ENCODE results near the gene MAVS. TPM values are rescaled to one million over a fixed set of nuclear protein-coding genes. Genes with fewer than 3 reads are reported as not detected.
A peak's percentile ranks its signal among the peaks of the same experiment; 100 is the strongest.

The MAVS gene
- polyA plus RNA-seq (ENCODE audit: insufficient read length in 10 of 10): 10 to 100 TPM; 19.3 to 24.2 (median 22.7) TPM
- long read RNA-seq, donor 1, full-length matches to known transcripts: 5 of 11 reads
- long read RNA-seq, donor 1, partial matches to known transcripts: 6 of 11 reads
- long read RNA-seq, donor 1, other reads (novel, unspliced or antisense): 0 of 11 reads
- long read RNA-seq, donor 2, full-length matches to known transcripts: 1 of 9 reads
- long read RNA-seq, donor 2, partial matches to known transcripts: 8 of 9 reads
- long read RNA-seq, donor 2, other reads (novel, unspliced or antisense): 0 of 9 reads
- long read RNA-seq, donor 3: 0 reads
- long read RNA-seq, donor 4, full-length matches to known transcripts: 1 of 1 reads
- long read RNA-seq, donor 4, partial matches to known transcripts: 0 of 1 reads
- long read RNA-seq, donor 4, other reads (novel, unspliced or antisense): 0 of 1 reads
- long read RNA-seq, donor 5: 0 reads
- long read RNA-seq, donor 6: 0 reads
- long read RNA-seq, donor 7, full-length matches to known transcripts: 4 of 4 reads
- long read RNA-seq, donor 7, partial matches to known transcripts: 0 of 4 reads
- long read RNA-seq, donor 7, other reads (novel, unspliced or antisense): 0 of 4 reads
- long read RNA-seq, donor 8, full-length matches to known transcripts: 2 of 2 reads
- long read RNA-seq, donor 8, partial matches to known transcripts: 0 of 2 reads
- long read RNA-seq, donor 8, other reads (novel, unspliced or antisense): 0 of 2 reads
- long read RNA-seq, donor 9: 0 reads

DNA sequence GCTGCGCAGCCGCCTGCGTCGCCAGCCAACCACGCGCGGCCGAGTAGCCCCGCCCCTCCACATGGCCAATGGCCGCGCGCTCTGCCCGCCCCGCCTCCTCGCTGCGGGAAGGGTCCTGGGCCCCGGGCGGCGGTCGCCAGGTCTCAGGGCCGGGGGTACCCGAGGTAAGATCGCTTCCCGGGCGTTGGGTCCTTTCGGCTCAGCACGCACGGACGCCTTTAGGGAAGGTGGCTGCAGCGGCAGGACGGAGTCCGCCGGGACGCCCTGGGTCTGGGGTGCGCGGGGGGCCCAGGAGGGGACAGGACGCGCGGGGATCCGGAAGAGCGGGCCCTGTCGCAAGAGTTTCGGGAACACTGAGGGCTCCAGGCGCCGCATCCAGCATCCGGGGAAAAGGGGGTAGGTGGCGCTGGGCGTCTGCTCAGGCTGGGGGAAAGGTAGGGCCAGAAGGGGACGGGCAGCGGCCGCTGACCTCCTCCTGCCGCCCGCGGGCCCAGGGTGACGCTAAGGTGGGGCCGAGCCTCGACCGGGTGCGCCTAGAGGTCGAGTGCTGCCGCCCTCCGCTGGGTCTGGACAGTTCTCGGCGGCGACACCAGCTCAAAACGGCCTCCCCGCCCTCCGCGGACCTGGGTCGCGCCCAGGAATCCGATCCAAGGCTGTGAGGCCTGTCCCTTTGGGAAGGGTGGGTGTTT lies at the start of gene MAVS:
TSS of gene MAVS (plus strand) at position 95 of the 689 bp plus-strand sequence. CDS start 7,791 bp downstream, outside the sequence.
- peak; percentile 79 to 96 (median 90) for DNase-seq

DNA sequence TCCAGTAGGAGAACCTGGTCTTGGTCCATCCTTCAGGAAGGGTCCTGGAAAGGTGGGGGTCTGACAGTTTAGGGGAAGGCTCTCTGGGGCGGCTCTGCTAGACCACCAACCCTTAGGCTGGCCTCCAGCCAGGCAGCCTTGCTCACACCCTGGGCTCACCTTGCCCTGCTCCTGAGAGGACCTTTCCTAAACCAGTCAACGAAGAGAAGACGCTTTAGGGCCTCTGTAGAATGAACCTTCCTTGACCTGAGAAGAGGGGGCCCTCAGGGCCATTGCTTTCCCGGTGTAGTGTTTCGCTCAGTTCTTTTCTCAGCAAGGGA lies 49.4 kb upstream of the MAVS start:
- DNase-seq: no peak

DNA sequence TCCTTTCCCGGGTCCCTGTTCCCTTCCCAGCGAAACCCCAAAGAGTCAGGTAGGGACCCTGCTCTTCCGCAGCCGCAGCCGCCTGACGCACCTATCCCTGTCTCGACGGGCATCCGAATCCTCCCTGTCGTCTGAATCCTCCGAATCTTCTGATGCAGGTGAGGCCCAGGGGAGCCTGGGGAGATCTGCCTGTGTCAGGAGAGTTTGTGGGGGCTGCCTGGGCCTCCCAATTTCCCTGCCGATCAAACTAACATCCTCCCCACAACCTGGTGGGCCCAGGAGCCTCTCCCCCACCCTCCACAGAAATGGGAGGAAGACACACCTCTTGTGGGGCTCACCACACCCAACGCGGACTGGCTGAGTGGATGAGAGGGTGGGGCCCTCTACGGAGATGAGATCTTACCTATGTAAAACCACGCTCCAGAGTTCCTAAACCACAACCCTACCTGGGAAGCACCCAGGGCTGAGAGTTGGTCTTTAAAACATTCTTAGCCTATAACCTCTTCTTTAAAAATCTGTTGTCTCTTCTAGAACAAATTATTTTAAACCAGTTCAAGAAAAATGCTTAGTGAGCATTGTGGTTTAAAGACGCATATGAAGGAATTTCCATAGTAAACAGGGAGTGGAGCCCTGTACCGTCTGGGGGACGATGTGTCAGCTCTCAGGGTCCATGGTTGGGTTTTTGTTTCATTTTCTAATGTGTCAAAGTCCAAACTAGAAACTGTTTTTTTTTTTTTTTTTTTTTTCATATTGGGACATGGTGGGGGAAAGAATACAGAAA lies 48.9 kb upstream of the MAVS start:
- no peak for DNase-seq

DNA sequence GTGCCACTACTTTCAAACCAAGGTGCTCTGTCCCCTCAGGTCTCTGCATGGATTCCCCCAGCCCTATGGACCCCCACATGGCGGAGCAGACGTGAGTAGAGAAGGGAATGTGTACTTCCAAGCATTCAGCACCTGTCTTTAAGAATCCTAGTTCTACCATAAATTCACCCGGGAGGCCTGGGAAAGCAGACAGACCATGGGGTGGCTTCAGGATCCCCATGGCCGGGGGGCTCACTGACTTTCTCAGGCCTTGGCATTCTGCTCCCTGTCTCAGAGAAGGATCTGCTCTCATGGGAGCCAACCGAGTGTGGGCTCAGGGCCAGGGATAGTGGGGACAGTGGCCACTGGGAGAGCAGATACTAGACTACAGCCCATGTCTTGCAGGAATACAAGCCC lies 48.3 kb upstream of the MAVS start:
- DNase-seq: no peak

DNA sequence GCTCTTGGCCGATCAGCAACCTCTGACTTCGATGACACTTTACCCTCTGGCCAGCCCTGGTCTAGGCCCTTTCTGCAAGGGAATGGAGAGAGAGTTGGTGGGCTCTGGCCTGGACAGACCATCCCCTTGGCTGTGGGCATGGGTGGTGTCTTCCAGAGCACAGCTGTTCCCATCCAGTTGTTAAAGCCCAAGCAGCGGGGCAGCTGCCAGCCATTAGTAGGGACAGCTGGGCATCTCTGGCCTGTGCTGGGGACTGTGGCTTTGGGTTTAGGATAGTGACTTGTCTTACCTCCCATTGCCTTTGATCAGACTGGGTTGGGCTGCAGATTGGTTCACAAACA lies 47.8 kb upstream of the MAVS start:
- peak in 2 of 3 donors; percentile 70 to 74 for DNase-seq

DNA sequence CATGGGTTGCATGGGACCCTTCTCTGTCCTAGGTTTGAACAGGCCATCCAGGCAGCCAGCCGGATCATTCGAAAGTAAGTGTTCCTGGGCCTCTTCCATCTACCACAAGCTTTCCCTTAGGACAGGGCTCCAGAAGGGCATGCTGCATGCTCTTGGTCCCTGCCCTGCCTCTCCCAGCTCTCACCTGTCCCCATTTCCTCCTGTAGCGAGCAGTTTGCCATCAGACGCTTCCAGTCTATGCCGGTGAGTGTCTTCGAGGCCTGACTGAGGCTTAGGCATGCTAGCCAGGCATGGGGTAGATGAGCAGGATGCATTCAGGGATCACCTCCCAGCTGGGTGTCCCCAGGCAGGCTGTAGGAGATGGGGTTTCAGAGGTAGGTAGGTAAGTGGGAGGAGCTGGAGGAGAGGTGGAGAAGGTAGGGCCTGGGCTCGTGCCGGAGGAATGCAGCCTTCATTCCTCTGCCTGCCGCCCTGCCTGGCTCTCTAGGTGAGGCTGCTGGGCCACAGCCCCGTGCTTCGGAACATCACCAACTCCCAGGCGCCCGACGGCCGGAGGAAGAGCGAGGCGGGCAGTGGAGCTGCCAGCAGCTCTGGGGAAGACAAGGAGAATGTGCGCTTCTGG lies 46.3 kb upstream of the MAVS start:
- DNase-seq: no peak

DNA sequence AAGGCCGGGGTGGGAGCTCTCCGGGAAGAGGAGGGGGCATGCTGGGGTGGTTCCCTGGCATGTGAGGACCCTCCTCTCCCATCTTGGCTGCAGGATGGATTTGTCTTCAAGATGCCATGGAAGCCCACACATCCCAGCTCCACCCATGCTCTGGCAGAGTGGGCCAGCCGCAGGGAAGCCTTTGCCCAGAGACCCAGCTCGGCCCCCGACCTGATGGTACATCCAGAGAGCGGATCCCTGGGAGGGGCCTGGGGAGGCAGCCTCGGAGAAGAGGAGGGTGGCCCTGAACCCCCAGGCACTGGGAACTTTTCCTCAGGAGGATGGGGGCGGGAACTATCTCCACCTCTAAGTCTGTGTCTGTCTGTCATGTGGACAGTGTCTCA lies 45.8 kb upstream of the MAVS start:
- no peak for DNase-seq

DNA sequence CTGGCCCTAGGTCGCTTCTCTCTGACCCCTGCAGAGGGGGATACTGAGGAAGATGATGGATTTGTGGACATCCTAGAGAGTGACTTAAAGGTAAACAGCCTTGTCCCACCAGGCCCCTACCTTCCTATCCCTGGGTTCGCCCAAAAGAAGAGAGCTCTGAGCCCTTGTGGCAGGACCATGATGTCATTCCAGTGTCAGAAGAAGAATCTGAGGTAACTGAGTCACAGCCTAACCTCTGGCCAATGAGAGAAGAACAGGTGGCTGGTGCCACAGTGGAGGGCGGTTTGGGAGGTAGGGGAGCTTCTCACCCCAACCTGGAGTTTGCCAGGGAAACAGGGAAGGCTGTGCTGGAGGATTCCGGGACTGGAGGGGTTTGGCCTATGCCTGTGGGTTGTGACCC lies 45.3 kb upstream of the MAVS start:
- no peak for DNase-seq

DNA sequence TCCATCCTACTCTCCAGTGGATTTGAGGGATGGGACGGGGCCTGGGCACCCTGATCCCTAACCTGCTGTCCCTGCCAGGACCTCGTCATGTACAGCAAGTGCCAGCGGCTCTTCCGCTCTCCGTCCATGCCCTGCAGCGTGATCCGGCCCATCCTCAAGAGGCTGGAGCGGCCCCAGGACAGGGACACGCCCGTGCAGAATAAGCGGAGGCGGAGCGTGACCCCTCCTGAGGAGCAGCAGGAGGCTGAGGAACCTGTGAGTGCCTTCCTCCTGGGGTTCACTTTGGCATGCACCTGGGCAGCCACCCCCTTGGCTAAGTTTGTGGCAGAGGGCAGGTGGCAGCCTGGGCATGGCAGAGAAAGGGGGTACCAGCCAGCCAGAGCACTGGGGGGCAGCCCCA lies 44.8 kb upstream of the MAVS start:
- no peak for DNase-seq

DNA sequence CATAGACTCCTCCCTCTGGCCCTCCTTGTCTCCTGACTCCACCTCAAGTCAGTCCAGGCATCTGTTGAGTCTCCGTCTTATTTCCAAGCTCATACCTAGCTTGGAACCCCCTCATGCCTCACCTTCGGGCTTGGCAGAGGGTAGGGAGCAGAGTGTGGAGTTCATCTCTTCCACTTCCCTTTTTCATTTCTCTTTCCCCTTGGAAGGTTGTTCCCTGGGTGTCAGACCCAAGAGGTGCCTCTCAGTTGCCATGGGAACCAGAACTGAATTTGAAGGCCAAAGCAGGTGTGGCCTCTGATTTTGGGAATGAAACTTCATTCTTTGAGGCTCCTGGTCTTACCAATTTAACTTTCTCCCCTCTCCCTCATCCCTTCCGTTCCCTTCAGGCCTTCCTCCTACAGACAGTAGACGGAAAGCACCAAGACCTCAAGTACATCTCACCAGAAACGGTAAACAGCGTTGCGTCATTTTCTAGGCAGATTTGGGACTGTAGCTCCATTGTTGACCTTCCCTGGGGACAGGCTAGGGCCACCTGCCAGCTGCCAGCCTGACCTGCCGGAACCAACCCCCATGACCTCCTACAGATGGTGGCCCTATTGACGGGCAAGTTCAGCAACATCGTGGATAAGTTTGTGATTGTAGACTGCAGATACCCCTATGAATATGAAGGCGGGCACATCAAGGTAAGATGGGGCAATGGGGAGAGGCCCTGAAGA lies 44.0 kb upstream of the MAVS start:
- DNase-seq: no peak

DNA sequence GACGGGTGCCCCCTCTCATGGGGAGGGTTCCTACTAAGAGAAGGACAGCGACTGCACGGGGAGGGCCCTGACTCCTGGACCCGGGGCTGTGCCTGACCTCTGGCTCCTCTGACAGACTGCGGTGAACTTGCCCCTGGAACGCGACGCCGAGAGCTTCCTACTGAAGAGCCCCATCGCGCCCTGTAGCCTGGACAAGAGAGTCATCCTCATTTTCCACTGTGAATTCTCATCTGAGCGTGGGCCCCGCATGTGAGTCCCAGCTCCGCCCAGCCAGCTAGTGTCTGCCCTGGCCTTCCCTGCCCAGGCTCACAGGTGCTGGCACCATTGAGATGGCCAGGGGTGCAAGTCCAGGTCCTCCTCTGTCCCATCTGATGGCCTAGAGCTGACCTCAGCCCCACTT lies 43.3 kb upstream of the MAVS start:
- no peak for DNase-seq

DNA sequence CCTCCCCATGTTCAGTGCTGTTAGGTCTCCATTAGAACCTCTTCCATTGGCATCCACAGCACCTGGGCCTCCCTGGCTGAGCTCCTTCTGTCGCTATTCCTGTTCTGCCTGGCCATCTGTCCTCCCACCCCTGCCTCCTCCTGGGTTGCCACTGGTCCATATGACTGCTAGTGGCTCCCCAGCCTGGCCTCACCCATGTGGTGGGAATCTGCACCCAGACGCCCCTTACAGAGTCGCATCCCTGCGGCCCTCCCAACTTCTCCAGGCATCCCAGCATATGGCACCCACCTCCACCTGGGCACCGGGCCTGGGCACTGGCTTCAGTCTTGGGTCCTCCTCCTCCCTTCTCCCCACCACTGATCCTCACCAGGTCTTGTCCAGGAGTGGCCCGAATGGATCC lies 42.8 kb upstream of the MAVS start:
- DNase-seq: no peak

DNA sequence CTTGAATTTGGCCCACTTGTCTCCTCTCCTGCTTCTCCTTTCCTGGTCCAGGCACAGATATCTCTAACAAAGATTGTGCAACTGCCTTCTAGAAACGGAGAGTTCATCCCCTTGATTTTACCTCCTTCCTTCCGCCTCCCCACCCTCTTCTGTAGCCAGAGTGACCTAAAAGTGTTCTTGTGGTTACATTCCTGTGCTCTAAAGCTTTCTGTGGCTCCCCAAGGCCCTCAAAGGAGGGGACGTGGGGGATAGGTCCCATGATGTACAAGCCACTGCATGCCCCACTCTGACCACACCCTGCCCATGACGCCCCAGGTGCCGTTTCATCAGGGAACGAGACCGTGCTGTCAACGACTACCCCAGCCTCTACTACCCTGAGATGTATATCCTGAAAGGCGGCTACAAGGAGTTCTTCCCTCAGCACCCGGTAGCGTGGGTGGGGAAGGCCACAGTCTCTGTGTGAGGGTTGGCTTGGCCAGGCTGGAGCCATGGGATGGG lies 42.3 kb upstream of the MAVS start:
- DNase-seq: no peak

DNA sequence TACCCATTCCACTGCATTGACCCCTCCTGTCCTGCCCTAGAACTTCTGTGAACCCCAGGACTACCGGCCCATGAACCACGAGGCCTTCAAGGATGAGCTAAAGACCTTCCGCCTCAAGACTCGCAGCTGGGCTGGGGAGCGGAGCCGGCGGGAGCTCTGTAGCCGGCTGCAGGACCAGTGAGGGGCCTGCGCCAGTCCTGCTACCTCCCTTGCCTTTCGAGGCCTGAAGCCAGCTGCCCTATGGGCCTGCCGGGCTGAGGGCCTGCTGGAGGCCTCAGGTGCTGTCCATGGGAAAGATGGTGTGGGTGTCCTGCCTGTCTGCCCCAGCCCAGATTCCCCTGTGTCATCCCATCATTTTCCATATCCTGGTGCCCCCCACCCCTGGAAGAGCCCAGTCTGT lies 41.9 kb upstream of the MAVS start:
- DNase-seq: no peak

DNA sequence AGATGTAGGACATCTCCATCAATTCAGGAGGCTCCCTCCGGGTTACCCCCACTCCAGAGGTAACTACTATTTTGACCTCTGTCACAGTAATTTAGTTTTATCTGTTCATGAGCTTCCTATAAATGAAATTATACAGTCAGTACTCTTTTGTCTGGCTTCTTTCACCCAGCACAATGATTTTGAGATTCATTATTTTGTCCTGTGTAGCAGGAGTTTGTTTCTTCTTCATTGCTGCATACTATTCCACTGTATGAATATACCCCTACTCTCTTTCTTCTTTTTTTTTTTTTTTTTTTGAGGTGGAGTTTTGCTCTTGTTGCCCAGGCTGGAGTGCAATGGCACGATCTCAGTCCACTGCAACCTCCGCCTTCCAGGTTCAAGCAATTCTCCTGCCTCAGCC lies 38.1 kb upstream of the MAVS start:
- DNase-seq: no peak

DNA sequence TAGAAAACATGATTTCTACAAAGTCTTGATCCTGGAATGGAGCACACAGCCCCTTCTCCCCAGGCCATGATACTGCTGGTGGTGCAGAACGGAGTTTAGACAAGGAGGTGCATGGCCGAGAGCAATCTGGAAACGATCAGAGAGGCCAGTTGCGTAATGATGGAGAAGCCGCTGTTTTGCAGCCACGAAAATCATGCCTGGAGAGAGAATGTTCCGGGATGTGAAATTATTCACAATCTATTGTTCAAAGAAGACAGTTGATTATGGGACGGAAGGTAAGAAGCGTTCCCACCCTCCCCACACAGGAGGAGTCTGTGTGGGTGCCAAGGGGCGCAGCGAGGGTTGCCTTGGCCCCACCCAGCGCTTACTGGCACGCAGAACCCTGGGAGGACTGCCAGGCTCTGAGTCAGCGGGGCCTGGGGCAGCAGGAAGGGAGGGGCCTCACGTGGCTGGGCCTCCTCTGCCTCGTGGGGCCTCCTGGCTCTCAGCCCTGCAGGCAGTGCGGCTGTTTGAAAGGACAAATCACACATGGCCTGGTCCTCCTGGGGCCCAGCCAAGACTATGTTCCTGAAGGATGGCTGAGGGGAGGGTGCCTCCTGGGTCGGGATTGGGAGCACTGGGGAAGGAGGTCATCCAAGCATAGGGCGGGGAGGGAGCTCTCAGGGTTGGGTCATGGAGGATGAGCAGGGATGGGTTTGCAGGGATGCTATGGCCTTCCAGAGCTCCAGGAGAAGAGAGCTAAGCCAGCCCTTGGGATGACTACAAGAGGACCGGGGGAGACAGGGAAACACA lies 35.0 kb upstream of the MAVS start:
- DNase-seq: peak; percentile 98 to 100 (median 99)

DNA sequence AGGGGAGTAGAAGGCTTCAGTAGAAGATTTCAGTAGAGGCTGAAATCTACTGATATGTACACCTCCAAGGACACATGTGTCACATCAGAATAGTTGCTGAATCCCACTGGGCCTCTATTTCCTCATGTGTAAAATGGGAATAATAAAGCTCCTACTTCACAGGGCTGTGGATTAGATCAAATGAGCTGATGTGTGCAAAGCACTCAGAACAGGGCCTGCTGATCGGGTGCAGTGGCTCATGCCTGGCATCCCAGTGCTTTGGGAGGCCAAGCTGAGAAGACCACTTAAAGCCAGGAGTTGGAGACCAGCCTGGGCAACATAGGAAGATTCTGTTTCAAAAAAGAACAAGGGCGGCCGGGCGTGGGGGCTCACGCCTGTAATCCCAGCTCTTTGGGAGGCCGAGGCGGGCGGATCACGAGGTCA lies 34.4 kb upstream of the MAVS start:
- DNase-seq: no peak

DNA sequence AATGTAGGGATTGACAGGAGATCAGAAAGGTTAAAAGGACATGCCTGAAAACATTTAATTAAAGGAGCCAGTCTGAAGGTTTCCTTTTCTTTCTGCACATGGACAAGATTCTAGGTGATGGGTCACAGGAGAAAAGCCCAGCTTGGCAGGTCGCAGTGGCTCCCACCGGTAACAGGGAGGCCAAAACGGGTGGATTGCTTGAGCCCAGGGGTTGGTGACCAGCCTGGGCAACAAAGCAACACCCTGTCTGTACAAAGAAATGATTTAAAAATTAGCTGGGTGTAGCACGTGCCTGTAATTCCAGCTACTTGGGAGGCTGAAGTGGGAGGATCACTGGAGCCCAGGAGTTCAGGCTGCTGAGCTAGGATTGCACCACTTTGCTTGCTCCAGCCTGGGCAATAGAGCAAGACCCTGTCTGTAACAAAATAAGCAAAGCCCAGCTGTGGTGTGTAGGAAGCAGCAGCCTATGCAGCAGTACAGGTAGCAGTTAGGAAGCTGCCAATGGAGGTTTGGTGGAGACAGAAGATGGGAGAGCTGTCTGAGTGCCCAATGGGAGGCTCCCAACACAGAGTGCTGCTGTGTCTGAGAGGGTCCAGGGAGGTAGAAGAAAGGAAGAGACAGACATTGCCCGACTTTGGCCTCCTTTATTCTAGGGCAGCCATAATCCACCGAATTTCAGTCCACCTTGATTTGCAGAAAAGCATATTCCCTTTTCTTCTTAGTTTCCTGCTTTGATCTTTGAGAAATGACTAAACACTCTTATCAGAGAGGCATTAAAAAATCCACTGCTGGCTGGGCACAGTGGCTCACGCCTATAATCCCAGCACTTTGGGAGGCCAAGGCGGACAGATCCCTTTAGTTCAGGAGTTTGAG lies 33.4 kb upstream of the MAVS start:
- no peak for DNase-seq

All from muscle of back (tissue), 13 donors.